Activated CD4-positive, CD25-positive, alpha-beta regulatory T cell treated with anti-CD3 and anti-CD28 coated beads, Interleukin-2, amount 50 U/mL, for 24 hours (primary cell): ENCODE data around the gene ADCK2.
"Not testable (repeated sequence)": the region's sequence is repeated elsewhere in the genome, so short reads cannot be mapped to it uniquely, and the experiment has no call there.

Experiments used
- ATAC-seq, 2 donors: fragments of 150-1000 bp; cut with Tn5 transposase; one replicate each; pipeline ENCODE4 v1.10.0; 2021; ENCODE audit warnings: mild to moderate bottlenecking in 1 of 2, moderate library complexity in 1 of 2

The ADCK2 gene

GRCh38 chr7:140674899-140675701 is 2.4 kb downstream of the ADCK2 start:
- no peak for ATAC-seq

- no peak for ATAC-seq
Measured at GRCh38 chr7:140675726-140676125, 3.0 kb downstream of the ADCK2 start.

GRCh38 chr7:140676306-140676705 is 3.6 kb downstream of the ADCK2 start:
- ATAC-seq, result no peak

GRCh38 chr7:140676956-140677355 is 4.2 kb downstream of the ADCK2 start:
- not testable (repeated sequence) for ATAC-seq

GRCh38 chr7:140677496-140677895 is 4.8 kb downstream of the ADCK2 start:
- ATAC-seq, result no peak

GRCh38 chr7:140678081-140678815 is 5.5 kb downstream of the ADCK2 start:
- no peak for ATAC-seq

- ATAC-seq, result no peak
Measured at GRCh38 chr7:140678816-140679130, 6.0 kb downstream of the ADCK2 start.

- ATAC-seq, result no peak
Measured at GRCh38 chr7:140679186-140679585, 6.4 kb downstream of the ADCK2 start.

GRCh38 chr7:140680886-140681285 is 8.1 kb downstream of the ADCK2 start:
- no peak for ATAC-seq

GRCh38 chr7:140681766-140682165 is 9.0 kb downstream of the ADCK2 start:
- ATAC-seq, result no peak

GRCh38 chr7:140683657-140684056 is 10.9 kb downstream of the ADCK2 start:
- no peak for ATAC-seq

GRCh38 chr7:140684066-140684950 is 11.6 kb downstream of the ADCK2 start:
- no peak for ATAC-seq

GRCh38 chr7:140685407-140686087 is 12.8 kb downstream of the ADCK2 start:
- no peak for ATAC-seq

GRCh38 chr7:140686921-140687320 is 14.2 kb downstream of the ADCK2 start:
- ATAC-seq, result no peak

GRCh38 chr7:140688341-140688740 is 15.6 kb downstream of the ADCK2 start:
- no peak for ATAC-seq

- ATAC-seq, result no peak
Measured at GRCh38 chr7:140689199-140690152, 16.7 kb downstream of the ADCK2 start.

- ATAC-seq, result no peak
Measured at GRCh38 chr7:140691376-140692045, 18.8 kb downstream of the ADCK2 start.

- ATAC-seq, result not testable (repeated sequence)
Measured at GRCh38 chr7:140693849-140694248, 21.1 kb downstream of the ADCK2 start.

- no peak for ATAC-seq
Measured at GRCh38 chr7:140694592-140694991, 21.8 kb downstream of the ADCK2 start.

GRCh38 chr7:140695381-140695780 is 22.6 kb downstream of the ADCK2 start:
- no peak for ATAC-seq
